GM12878 (cell line): ENCODE measurements around the gene GDPD2.

Experiments used
- ETV6 ChIP-seq, 2 experiments: fragments of 450-650 bp in 1 of 2; IDR thresholded peaks in 1 of 2; conservative IDR thresholded peaks in 1 of 2; 2 replicates each; pipeline ENCODE4 v1.6.1; 2014; ENCODE audit warnings: antibody characterized with exemption in 1 of 2, borderline replicate concordance in 1 of 2, low read depth in 1 of 2, mild to moderate bottlenecking in 1 of 2, moderate library complexity in 1 of 2
- IRF3 ChIP-seq: fragments of 450-650 bp; IDR thresholded peaks from 2 replicates; pipeline ENCODE4 v1.6.1; 2014; ENCODE audit warnings: mild to moderate bottlenecking
- TF ChIP-seq, protein P1 (sequence below), 3 experiments: IDR thresholded peaks in 2 of 3; conservative IDR thresholded peaks in 1 of 3; 2 replicates each; pipeline ENCODE4 v1.5.1; 2011; ENCODE audit warnings: low read depth in 3 of 3, low read length in 3 of 3, mild to moderate bottlenecking in 3 of 3, control low read depth in 2 of 3, moderate library complexity in 2 of 3, inconsistent platforms in 1 of 3, mixed read lengths in 1 of 3; ENCODE audit not compliant: control insufficient read depth in 2 of 3, insufficient read depth in 1 of 3; ENCODE audit errors: extremely low read depth in 1 of 3

GRCh38 chrX:70423936-70424675 lies 992 bp downstream of the GDPD2 start:
- TF ChIP-seq ETV6 (conservative IDR thresholded peaks at IDR 0.05 in 1 of 2, IDR thresholded peaks at IDR 0.05 in 1 of 2; ENCODE audit: borderline replicate concordance in 1 of 2, low read depth in 1 of 2) (no peak), IRF3 (no peak)
- TF ChIP-seq, protein P1, sequence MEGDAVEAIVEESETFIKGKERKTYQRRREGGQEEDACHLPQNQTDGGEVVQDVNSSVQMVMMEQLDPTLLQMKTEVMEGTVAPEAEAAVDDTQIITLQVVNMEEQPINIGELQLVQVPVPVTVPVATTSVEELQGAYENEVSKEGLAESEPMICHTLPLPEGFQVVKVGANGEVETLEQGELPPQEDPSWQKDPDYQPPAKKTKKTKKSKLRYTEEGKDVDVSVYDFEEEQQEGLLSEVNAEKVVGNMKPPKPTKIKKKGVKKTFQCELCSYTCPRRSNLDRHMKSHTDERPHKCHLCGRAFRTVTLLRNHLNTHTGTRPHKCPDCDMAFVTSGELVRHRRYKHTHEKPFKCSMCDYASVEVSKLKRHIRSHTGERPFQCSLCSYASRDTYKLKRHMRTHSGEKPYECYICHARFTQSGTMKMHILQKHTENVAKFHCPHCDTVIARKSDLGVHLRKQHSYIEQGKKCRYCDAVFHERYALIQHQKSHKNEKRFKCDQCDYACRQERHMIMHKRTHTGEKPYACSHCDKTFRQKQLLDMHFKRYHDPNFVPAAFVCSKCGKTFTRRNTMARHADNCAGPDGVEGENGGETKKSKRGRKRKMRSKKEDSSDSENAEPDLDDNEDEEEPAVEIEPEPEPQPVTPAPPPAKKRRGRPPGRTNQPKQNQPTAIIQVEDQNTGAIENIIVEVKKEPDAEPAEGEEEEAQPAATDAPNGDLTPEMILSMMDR (IDR thresholded peaks at IDR 0.05 in 2 of 3, conservative IDR thresholded peaks at IDR 0.05 in 1 of 3; ENCODE audit: control insufficient read depth in 2 of 3, extremely low read depth in 1 of 3, insufficient read depth in 1 of 3, low read depth in 3 of 3, low read length in 3 of 3): no peak
